Esophagus squamous epithelium (tissue), 4 donors: ENCODE results near the gene GPC6.

Experiments
- POLR2A ChIP-seq, 4 donors: fragments of 450-650 bp; IDR thresholded peaks; one replicate each; pipeline ENCODE4 v1.6.1; 2017; ENCODE audit warnings: antibody characterized with exemption in 4 of 4, mild to moderate bottlenecking in 4 of 4, moderate library complexity in 3 of 4
- TF ChIP-seq, protein P1 (sequence below), 6 experiments: fragments of 450-650 bp in 4 of 6; fragments of 200-600 bp in 2 of 6; sonication (generic) in 2 of 6; IDR thresholded peaks; one replicate each; pipeline ENCODE4 v1.5.1; 2016 to 2019; ENCODE audit warnings: antibody characterized with exemption in 6 of 6, mild to moderate bottlenecking in 4 of 6, moderate library complexity in 4 of 6

DNA sequence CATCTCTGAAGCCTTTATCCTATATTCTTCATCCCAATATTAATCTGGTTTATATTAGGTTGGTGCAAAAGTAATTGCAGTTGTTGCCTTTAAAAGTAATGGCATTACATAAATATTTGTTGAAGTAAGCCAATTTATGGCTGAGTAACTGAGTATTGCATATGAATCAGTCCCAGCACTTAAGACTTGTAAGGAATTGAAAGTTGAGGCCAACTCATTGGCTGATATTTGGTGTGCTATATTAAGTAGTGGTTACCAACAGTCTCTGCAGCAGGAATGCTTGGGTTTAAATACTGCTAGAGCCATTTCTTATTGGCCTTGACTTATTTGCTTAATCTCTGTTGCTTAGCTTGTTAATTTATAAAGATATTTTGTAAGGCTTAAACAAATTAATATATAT lies 460.7 kb downstream of the GPC6 start:
- TF ChIP-seq, protein P1, sequence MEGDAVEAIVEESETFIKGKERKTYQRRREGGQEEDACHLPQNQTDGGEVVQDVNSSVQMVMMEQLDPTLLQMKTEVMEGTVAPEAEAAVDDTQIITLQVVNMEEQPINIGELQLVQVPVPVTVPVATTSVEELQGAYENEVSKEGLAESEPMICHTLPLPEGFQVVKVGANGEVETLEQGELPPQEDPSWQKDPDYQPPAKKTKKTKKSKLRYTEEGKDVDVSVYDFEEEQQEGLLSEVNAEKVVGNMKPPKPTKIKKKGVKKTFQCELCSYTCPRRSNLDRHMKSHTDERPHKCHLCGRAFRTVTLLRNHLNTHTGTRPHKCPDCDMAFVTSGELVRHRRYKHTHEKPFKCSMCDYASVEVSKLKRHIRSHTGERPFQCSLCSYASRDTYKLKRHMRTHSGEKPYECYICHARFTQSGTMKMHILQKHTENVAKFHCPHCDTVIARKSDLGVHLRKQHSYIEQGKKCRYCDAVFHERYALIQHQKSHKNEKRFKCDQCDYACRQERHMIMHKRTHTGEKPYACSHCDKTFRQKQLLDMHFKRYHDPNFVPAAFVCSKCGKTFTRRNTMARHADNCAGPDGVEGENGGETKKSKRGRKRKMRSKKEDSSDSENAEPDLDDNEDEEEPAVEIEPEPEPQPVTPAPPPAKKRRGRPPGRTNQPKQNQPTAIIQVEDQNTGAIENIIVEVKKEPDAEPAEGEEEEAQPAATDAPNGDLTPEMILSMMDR (IDR thresholded peaks at IDR 0.05), result no peak
- TF ChIP-seq POLR2A (IDR thresholded peaks at IDR 0.05), result no peak
